Nephron progenitor cell (in vitro differentiated cells): Measurements from ENCODE around the gene SKAP2.

Experiments
- DNase-seq: peaks from one replicate; pipeline ENCODE4 v3.0.0; 2021
- H3K27ac Mint-ChIP-seq: 2 replicates; pipeline ENCODE4 v1.8.0; 2021; ENCODE audit warnings: mild to moderate bottlenecking, moderate library complexity, mixed read lengths
- H3K27me3 Mint-ChIP-seq: 2 replicates; pipeline ENCODE4 v1.8.0; 2021; ENCODE audit warnings: mild to moderate bottlenecking, low read depth, mixed read lengths; ENCODE audit not compliant: poor library complexity
- H3K36me3 Mint-ChIP-seq: 2 replicates; pipeline ENCODE4 v1.8.0; 2021; ENCODE audit warnings: low read depth, mixed read lengths
- H3K4me1 Mint-ChIP-seq: 2 replicates; pipeline ENCODE4 v1.8.0; 2021; ENCODE audit warnings: mixed read lengths
- H3K4me3 Mint-ChIP-seq: 2 replicates; pipeline ENCODE4 v1.8.0; 2021; ENCODE audit warnings: mild to moderate bottlenecking, moderate library complexity, mixed read lengths
- H3K9me3 Mint-ChIP-seq: 2 replicates; pipeline ENCODE4 v1.8.0; 2021; ENCODE audit warnings: mild to moderate bottlenecking, moderate library complexity, mixed read lengths
- CTCF ChIP-seq: fragments of 200-600 bp; sonication (generic); IDR thresholded peaks from 2 replicates; pipeline ENCODE4 v1.5.0; 2021; ENCODE audit warnings: antibody characterized with exemption

SKAP2 gene

DNA sequence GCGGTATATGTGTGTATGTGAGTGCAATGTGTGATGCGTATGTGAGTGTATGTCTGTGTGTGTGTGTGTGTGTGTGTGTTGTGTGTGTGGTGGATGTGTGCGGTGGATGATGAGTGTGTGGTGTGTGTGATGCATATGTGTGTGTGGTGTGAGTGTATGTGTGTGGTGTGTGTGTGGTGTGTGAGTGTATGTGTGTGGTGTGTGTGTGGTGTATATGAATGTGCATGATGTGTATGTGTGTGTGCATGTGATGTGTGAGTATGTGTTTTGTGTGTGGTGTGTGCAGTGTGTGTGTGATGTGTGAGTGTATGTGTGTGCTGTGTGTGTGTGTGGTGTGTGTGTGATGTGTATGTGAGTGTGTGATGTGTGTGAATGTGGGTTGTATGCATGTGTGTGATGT, 222.0 kb downstream of the SKAP2 start:
- Mint-ChIP-seq H3K4me1 (no peaks in the 10 kb centered on the region), H3K36me3 (no peaks in the 10 kb centered on the region), H3K27ac (no peak overlapping the region), H3K9me3 (no peaks in the 10 kb centered on the region), H3K4me3 (no peak overlapping the region), H3K27me3 (peaks cover 3% of the 10 kb centered on the region)
- no peak for TF ChIP-seq CTCF
- DNase-seq = no peak

GRCh38 chr7:26639695-26640094, 224.7 kb downstream of the SKAP2 start:
- Mint-ChIP-seq H3K27ac (no peak overlapping the region), H3K36me3 (no peaks in the 10 kb centered on the region), H3K9me3 (no peaks in the 10 kb centered on the region), H3K4me3 (no peak overlapping the region), H3K4me1 (no peaks in the 10 kb centered on the region), H3K27me3 (no peaks in the 10 kb centered on the region)
- no peak for TF ChIP-seq CTCF
- no peak for DNase-seq

DNA sequence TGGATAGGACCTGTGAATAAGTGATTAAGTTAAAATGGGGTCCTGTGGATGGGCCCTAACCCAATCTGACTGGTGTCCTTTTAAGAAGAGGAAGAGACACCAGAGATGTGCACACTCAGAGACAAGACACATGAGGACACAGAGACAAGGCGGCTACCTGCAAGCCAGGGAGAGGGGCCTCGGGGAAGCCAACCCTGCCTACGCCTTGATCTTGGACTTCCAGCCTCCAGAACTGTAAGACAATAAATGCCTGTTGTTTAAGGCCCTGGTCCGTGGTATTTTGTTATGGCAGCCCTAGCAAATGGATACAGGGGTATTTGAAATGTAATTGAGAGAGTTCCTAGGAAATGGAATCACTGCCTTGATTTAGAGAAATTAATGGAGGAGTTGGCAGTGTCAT, 225.3 kb downstream of the SKAP2 start:
- no peak for TF ChIP-seq CTCF
- Mint-ChIP-seq H3K27me3 (no peaks in the 10 kb centered on the region), H3K4me3 (no peak overlapping the region), H3K9me3 (no peaks in the 10 kb centered on the region), H3K4me1 (no peaks in the 10 kb centered on the region), H3K27ac (no peak overlapping the region), H3K36me3 (no peaks in the 10 kb centered on the region)
- DNase-seq = no peak

DNA sequence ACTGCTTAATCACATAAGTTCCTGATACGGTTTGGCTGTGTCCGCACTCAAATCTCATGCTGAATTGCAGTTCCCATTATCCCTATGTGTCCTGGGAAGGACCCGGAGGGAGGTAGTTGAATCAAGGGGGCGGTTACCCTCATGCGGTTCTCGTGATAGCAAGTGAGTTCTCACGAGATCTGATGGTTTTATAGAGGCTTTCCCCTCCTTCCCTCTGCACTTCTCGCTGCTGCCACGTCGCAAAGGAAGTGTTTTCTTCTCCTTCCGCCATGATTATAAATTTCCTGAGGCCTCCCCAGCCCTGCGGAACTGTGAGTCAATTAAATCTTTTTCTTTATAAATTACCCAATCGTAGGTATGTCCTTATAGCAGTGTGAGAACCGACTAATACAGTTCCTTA, 226.2 kb downstream of the SKAP2 start:
- Mint-ChIP-seq H3K4me1 (no peaks in the 10 kb centered on the region), H3K4me3 (no peak overlapping the region), H3K36me3 (no peaks in the 10 kb centered on the region)

DNA sequence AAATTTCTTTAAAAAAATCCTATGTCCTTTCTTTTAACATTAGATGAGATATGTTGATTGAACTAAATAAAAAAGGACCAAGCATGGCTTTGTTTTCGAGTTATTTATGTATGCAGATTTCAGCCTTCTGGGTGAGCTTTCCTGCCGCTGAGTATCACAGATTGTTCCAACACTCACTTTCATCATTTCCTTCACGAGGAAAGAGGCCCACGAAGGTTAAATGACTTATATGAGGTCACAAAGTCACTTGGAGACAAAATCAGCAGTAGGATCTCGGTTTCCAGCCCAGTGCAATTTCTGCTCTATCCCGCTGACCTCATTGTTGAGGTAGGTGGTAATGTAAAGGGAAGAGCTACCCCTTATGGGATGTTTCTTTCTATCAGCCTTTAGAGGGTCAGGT, 226.8 kb downstream of the SKAP2 start:
- no peak for DNase-seq
- H3K4me3 Mint-ChIP-seq = no peak overlapping the region
- no peaks in the 10 kb centered on the region for H3K4me1 Mint-ChIP-seq
- no peak overlapping the region for H3K27ac Mint-ChIP-seq
- no peaks in the 10 kb centered on the region for H3K9me3 Mint-ChIP-seq
- no peak for TF ChIP-seq CTCF
- H3K27me3 Mint-ChIP-seq = no peaks in the 10 kb centered on the region
- no peaks in the 10 kb centered on the region for H3K36me3 Mint-ChIP-seq

More for the DNA sequence above, 226.2 kb downstream of the SKAP2 start:
- no peak for TF ChIP-seq CTCF
- Mint-ChIP-seq H3K9me3 (no peaks in the 10 kb centered on the region), H3K27me3 (no peaks in the 10 kb centered on the region), H3K27ac (no peak overlapping the region)
- no peak for DNase-seq

DNA sequence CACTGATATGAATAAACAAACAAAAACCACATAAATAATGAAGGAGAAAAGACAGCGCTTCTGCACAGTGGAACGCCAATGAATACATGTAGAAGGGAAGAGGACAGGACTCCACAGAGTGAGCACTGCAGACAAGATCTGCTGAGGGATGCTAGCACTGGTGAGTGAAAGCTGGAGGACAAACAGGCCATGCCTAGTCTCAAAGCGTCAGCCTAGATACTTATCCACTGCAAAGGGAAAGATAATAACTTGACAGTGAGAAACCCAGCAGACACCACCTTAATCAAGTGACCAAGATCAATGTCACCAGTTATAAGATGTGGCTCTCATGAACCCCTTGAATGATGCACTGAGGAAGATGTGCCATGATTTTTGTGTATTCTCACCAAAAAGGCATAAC, 227.6 kb downstream of the SKAP2 start:
- no peak overlapping the region for H3K4me3 Mint-ChIP-seq

More for the DNA sequence above, 227.6 kb downstream of the SKAP2 start:
- Mint-ChIP-seq H3K4me1 (no peaks in the 10 kb centered on the region), H3K27ac (no peak overlapping the region), H3K9me3 (no peaks in the 10 kb centered on the region), H3K27me3 (no peaks in the 10 kb centered on the region), H3K36me3 (no peaks in the 10 kb centered on the region)
- no peak for TF ChIP-seq CTCF
- DNase-seq = no peak
